Effector memory CD8-positive, alpha-beta T cell (primary cell): Measurements from ENCODE around the gene NR2C2AP.
A peak's percentile ranks its signal among the peaks of the same experiment; 100 is the strongest.

Experiments used
- ATAC-seq: fragments of 150-1000 bp; cut with Tn5 transposase; replicated peaks from 2 replicates; pipeline ENCODE4 v1.10.0; 2021; ENCODE audit warnings: mild to moderate bottlenecking, moderate library complexity
- DNase-seq, 3 experiments: peaks; one replicate each; pipeline ENCODE4 v3.0.0; 2021
- H3K27ac Mint-ChIP-seq, 2 donors: one replicate each; pipeline ENCODE4 v1.8.0; 2022; ENCODE audit warnings: mild to moderate bottlenecking in 2 of 2, mixed read lengths in 2 of 2, moderate library complexity in 2 of 2
- H3K27me3 Mint-ChIP-seq, 2 donors: one replicate each; pipeline ENCODE4 v1.8.0; 2022; ENCODE audit warnings: mixed read lengths in 2 of 2
- H3K36me3 Mint-ChIP-seq: one replicate; pipeline ENCODE4 v1.8.0; 2022; ENCODE audit warnings: mild to moderate bottlenecking, moderate library complexity, mixed read lengths; ENCODE audit not compliant: insufficient read depth
- H3K4me1 Mint-ChIP-seq, 2 donors: one replicate each; pipeline ENCODE4 v1.8.0; 2022; ENCODE audit warnings: low read depth in 2 of 2, mixed read lengths in 2 of 2
- H3K4me3 Mint-ChIP-seq, 2 donors: one replicate each; pipeline ENCODE4 v1.8.0; 2022; ENCODE audit warnings: mild to moderate bottlenecking in 2 of 2, mixed read lengths in 2 of 2, moderate library complexity in 2 of 2
- H3K9me3 Mint-ChIP-seq, 2 donors: one replicate each; pipeline ENCODE4 v1.8.0; 2022; ENCODE audit warnings: mixed read lengths in 2 of 2

Gene NR2C2AP

DNA sequence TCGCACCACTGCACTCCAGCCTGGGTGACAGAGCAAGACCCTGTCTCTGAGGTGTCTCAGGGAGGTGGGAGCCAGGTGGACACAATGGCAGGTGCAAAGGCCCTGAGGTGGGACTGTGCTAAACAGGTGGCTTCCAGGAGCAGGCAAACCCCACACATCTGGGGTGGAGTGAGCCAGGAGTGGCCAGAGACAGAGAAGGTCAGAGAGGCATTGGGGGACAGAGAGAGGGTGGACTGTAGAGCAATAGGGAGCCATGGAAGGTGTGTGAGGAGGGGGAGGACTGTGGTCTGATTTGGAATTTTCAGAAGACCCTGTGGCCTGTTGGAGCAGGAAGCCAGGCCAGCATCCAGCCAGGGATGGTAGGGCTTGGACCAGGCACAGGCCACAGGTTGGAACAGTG is 37.8 kb downstream of the NR2C2AP start:
- Mint-ChIP-seq H3K4me1 (peaks cover 9 to 13% of the 10 kb centered on the region in 2 donors), H3K36me3 (peaks cover 7% of the 10 kb centered on the region), H3K9me3 (no peaks in the 10 kb centered on the region), H3K27me3 (peaks cover 0 to 10% of the 10 kb centered on the region in 2 donors), H3K27ac (no peak overlapping the region), H3K4me3 (no peak overlapping the region)
- DNase-seq (no peak), ATAC-seq (no peak)

DNA sequence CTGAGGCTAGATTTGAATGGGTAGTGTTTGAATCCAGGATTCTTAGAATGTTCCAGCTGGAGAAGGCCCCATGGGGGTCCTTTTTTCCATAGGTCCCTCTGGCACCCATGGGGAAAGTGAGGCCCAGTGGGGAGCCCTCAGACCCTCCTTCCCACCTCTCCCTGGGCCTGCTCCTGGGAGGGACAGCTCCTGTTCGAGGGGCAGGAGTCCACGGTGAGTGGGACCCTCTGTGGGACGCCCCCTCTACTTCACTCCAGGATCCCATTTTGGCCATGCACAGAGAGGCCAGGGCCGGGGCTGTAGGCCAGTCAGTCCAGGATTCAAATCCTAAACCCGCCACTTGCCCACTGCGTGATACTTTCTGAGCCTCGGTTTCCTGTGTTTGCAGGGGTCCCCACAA is 40.7 kb downstream of the NR2C2AP start:
- Mint-ChIP-seq H3K27ac (peak overlapping the region in 1 of 2 donors; percentile 77), H3K36me3 (peaks cover 3% of the 10 kb centered on the region), H3K4me1 (peaks cover 0 to 3% of the 10 kb centered on the region in 2 donors), H3K4me3 (no peak overlapping the region), H3K9me3 (no peaks in the 10 kb centered on the region), H3K27me3 (no peaks in the 10 kb centered on the region)
- no peak for ATAC-seq
- DNase-seq, result no peak

DNA sequence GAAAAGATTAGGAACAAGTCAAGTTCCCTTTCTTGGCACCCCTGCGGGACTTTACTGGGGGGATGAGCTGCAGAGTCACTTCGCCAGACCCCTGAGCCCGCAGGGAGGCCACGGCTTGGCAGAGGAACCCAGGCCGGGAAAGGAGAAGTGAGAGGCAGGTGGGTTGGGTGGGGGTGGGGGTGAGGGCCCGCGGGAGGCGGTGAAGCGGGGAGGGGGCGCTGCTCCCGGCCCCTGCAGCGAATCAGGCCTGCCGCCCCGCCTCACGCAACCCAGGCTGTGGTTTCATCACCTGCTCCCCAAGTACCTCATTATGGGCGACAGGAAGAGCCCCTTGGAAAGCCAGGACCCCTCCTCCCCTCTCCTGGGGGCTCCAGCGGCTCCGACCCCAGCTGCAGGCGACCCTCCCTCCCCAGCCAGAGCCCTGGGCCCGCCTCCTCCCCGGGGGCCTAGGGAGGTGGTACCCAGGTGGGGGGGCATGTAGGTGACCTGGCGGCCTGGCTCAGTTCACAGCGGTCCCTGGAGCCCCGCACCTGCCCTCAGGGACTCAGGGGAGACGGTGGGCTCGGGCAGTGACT is 42.7 kb downstream of the NR2C2AP start:
- Mint-ChIP-seq H3K27me3 (no peaks in the 10 kb centered on the region), H3K4me3 (no peak overlapping the region), H3K36me3 (peaks cover 3% of the 10 kb centered on the region), H3K4me1 (peaks cover 0 to 3% of the 10 kb centered on the region in 2 donors), H3K9me3 (no peaks in the 10 kb centered on the region), H3K27ac (no peak overlapping the region)
- ATAC-seq (no peak), DNase-seq (no peak)

DNA sequence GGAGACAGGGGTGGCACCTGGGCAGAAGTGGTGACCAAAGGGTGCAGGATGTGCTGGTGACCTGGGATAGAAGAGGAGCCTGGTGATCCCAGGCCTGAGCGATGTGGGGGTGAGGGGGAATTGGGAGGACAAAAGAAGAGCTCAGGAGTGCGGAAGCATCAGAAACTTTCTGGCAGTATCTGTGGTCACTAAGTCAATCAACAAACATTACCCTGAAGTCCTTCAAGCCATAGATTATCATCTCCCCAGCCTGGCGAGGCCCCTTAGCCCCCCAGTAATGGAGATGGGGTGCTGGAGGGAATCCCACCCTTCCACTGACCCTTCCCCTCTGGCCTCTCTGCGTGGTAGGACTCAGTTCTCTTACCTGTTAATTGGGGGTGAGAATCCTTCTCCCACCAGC is 43.7 kb downstream of the NR2C2AP start:
- Mint-ChIP-seq H3K27ac (no peak overlapping the region), H3K4me3 (no peak overlapping the region), H3K27me3 (no peaks in the 10 kb centered on the region), H3K9me3 (no peaks in the 10 kb centered on the region), H3K36me3 (peaks cover 3% of the 10 kb centered on the region), H3K4me1 (peaks cover 0 to 1% of the 10 kb centered on the region in 2 donors)
- DNase-seq (no peak), ATAC-seq (no peak)

DNA sequence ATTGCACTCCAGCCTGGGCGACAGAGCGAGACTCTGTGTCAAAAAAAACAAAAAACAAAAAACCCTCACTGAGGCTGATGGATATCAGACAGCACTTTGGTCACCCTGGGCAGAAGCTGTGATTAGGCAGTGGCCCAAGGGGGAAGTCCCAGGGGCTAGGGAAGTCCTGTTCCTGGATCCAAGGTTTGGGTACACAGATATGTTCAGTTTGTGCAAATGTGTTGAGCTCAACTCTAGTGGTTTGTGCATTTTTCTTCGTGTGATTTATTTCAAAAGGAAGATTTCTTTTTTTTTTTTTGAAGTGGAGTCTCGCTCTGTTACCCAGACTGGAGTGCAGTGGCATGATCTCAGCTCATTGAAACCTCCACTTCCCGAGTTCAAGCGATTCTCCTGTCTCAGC is 45.4 kb downstream of the NR2C2AP start:
- H3K9me3 Mint-ChIP-seq, result no peaks in the 10 kb centered on the region
- ATAC-seq (no peak), DNase-seq (no peak)
- H3K4me3 Mint-ChIP-seq, result no peak overlapping the region
- H3K27ac Mint-ChIP-seq, result no peak overlapping the region
- H3K36me3 Mint-ChIP-seq, result peaks cover 3% of the 10 kb centered on the region
- H3K4me1 Mint-ChIP-seq, result peaks cover 0 to 1% of the 10 kb centered on the region in 2 donors
- H3K27me3 Mint-ChIP-seq, result no peaks in the 10 kb centered on the region

DNA sequence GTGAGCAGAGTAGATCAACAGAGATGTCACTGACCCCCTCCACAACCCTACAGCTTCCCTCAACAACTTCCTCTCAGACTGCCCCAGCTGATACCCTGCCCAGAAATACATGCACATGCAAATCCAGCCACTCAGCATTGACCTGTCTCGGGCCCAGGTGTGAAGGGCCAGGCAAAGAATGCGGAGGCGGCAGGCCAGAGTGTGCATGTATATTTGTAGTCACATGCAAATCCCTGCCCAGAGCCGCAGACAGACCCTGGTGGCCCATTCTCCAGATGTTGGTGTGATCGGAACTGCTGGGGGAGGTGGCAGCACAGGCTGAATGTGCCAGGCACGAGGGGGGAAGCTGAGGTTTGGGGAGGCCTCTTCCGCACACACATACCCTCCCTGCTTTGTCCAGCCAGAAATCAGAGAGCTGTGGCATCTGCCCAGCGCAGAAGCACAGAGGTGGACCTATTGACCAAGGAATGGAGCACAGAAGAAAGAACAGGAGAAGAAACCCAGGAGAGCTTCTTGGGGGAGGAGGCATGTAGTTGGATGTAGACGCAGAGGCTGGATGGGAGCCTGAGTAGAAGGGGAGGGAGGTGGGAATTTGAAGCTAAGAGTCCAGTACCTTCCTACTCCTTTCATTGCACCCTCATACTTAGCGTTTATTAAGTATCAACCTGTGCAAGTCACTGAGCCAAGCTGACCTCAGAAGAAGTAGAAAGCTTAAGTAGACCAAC is 47.6 kb downstream of the NR2C2AP start:
- Mint-ChIP-seq H3K9me3 (no peaks in the 10 kb centered on the region), H3K27ac (no peak overlapping the region), H3K27me3 (no peaks in the 10 kb centered on the region), H3K36me3 (peaks cover 6% of the 10 kb centered on the region), H3K4me3 (no peak overlapping the region), H3K4me1 (peaks cover 0 to 1% of the 10 kb centered on the region in 2 donors)
- ATAC-seq, result no peak
- no peak for DNase-seq

DNA sequence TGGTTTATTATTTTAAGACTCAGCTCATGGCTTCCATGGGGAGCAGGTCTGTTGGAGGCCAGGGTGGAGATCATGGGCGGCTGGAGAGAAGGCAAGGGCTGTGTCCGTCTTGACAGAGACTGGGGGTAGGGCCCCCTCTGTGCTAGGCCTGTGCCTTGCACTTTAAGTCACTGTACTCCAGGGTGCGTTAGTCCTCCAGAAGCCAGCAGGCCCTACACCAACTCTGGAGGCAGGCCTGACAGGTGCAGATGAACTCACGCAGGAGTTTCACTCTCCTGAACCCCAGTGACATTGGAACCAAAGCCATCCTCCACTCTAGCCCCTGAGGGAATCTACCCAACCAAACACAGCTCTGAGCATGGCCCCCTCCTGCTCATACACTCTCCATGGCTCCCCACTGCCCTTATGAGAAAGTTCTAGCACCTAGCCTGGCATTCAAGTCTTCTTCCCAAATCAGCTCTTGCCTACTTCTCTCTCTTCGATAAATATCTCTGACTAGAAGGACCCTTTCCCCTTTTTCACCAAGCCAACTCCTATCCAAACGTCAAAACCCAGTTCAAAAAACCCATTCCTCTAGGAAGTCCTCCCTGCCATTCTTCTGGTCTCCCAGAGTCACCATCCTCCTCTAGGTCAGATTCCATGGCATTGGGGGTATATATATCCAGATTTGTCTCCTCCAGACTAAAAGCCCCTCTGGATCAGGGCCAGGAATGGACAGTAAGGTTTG is 48.3 kb downstream of the NR2C2AP start:
- Mint-ChIP-seq H3K27ac (no peak overlapping the region), H3K9me3 (no peaks in the 10 kb centered on the region), H3K27me3 (no peaks in the 10 kb centered on the region), H3K36me3 (peaks cover 6% of the 10 kb centered on the region), H3K4me3 (no peak overlapping the region), H3K4me1 (peaks cover 0 to 1% of the 10 kb centered on the region in 2 donors)
- ATAC-seq (no peak), DNase-seq (no peak)

DNA sequence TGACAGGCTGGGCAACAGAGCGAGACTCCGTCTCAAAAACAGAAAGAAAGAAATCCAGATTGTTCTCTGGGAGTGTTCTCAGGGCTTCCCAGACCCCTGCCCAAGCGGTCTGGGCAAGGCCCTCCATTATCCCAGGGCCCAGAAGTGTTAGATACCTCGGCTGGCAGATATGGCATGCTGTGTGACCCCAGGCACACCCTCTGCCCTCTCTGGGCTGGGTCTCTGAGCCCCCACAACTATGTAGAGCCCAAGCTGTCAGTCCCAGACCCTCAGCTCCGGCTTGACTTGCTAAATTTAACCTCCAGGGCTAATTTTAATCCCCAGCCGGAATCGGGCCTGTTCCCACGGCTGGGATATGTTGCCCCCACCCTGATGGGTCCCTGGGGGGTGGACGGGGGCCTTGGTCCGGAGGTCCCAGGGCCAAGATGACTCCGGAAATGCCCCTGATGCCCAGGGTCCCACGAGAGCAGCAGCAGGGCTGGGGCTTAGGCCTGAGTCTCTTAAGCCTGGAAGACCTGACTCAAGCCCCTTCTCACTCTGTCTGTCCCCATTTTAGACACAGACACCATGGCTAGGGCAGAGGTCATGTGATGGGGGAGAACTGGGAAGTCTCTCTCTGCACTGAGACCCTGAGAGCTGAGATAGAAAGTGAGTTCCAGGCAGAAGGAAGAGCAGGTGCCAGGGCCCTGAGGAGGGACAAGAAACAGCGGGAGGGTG is 50.4 kb downstream of the NR2C2AP start:
- Mint-ChIP-seq H3K27me3 (no peaks in the 10 kb centered on the region), H3K4me1 (no peaks in the 10 kb centered on the region), H3K27ac (no peak overlapping the region), H3K36me3 (peaks cover 3% of the 10 kb centered on the region), H3K4me3 (no peak overlapping the region), H3K9me3 (no peaks in the 10 kb centered on the region)
- DNase-seq (no peak), ATAC-seq (no peak)

DNA sequence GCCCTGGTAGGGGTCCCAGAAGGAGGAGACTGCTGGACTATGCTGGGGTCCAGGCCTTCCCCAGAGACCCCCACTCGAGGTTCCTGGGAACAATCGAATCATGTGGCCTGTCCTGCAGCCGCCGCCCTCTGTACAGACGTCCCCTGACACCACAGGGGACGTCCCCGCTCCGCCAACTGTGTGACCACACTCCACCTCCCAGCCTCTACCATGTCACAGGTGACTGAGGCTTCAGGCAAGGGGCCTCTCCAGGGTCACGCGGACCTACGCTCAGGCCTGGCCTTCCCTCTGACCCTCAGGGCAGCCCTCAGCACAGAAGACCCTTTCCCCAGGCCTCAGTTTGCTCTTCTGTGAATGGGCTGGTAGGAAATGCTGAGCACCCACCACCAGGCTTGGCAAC is 51.8 kb downstream of the NR2C2AP start:
- no peak overlapping the region for H3K4me3 Mint-ChIP-seq
- no peak for DNase-seq
- no peak for ATAC-seq
- H3K9me3 Mint-ChIP-seq, result no peaks in the 10 kb centered on the region
- peaks cover 8% of the 10 kb centered on the region for H3K36me3 Mint-ChIP-seq
- no peaks in the 10 kb centered on the region for H3K27me3 Mint-ChIP-seq
- no peaks in the 10 kb centered on the region for H3K4me1 Mint-ChIP-seq
- peak overlapping the region in 1 of 2 donors; percentile 55 for H3K27ac Mint-ChIP-seq
